Ramos (cell line): Measurements from ENCODE around the gene USP24.
"Not testable (repeated sequence)": the region's sequence is repeated elsewhere in the genome, so short reads cannot be mapped to it uniquely, and the experiment has no call there.

Source experiments
- in situ Hi-C: fragments of 300-500 bp; cut with MboI; formaldehyde crosslinking; loops from one replicate; pipeline ENCODE4 v1.14.3; 2022; ENCODE audit warnings: low sequenced_read_pairs; ENCODE audit not compliant: unreplicated experiment

The USP24 gene

DNA sequence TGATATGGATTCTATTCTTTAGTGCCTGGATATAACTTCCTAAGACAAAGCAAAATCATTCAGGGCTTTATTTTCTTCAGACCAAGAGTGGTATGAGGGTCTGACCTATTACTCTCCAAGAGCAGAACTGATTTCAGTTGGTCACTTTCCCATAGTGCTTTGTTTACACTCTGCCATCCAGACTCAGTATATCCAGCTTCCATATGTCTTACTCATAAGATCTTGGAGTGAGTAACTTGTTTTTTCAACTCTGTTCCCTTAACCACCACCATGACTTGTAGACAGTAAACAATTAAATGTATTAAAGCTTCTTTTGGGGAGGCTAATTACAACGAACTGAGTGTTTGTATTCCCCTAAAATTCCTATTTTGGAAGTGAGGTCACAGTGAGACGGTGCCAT, 83.4 kb downstream of the USP24 start:
- in situ Hi-C loops: no loop called here

DNA sequence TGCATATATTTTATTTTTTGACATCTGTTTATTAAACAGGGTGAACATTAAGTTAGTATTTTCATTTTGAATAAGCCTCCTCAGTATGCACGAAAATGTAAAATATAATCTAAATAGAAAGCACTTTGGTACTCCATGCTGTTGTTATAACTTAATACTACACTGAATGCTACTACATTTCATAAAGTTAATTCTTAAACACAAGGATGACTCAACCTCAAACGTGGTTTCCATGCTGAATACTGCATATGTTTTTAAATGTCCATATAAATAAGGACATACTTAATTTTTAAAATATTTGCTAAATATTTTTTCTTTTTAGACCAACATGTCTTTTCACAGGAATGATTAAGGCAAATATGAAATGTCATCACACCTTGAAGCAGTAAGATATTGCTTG, 83.9 kb downstream of the USP24 start:
- in situ Hi-C loops: no loop called here

DNA sequence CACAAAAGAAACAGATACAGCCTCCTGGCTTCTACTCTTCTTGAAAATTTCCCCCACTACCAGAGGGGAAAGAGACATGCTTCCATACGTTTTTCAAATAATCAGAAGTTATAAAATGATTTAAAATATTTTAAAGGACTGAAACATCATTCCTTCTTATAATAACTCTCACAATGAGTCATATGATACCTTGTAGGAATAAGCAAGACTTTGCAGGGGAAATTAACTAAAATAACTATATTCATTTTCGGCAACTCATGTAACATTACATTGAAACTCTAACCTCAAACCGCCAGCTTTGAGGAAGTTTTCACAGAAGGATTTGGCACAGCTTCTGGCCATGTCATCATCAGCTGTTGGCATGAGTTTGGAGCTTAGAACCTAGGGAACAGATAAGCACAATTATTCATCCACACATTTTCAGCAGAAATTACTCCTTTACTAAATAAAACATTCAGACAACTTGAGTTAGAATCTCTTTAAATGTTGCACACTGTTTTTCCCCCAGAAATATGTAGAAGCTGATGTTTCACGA, 85.9 kb downstream of the USP24 start:
- in situ Hi-C loops: no loop called here

DNA sequence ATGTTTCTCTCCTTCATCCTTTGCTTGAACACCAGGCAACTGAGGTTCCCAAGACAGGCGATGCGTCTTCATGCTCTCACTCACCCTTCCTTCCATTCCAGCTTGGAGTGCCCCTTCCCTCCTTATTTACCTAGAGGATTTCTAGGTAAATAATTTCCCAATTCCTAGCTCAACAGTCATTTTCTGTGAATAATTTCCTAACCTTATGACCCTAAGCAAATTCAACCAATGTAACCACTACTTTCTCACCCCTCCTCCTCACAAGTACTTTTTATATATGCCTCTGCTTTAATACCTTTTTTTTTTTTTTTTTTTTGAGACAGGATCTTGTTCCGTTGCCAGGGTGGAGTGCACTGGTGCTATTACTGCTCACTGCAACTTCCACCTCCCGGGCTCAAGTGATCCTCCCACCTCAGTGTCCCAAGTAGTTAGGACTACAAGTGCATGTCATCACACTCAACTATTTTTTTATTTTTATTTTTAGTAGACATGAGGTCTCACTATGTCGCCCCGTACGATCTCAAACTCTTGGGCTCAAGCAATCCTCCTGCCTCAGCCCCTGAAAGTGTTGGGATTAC, 86.7 kb downstream of the USP24 start:
- in situ Hi-C loops: no loop called here

DNA sequence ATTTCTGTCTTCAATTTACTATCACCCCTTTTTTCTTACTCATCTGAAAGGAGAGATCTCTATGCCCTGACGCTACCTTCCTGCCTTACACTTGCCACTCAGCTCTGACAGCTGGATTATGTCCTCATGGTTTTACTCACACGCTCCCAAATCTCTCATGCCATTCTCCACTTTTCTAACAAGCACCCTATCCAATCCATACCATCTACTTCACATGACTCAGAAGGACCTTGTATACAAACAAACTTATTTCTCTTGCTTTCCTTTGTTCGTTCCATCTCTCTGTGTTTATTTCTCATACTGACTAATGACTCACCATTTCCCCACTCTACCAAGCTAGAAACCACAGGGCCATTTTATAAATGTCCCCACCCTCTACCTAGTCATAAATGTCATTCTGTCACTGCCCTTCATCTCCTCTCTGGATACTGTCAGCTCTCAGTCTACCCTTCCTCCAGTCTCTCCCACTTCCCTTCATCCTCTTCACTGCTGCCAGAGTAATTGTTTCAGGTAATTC, 87.3 kb downstream of the USP24 start:
- in situ Hi-C loops: no loop called here

DNA sequence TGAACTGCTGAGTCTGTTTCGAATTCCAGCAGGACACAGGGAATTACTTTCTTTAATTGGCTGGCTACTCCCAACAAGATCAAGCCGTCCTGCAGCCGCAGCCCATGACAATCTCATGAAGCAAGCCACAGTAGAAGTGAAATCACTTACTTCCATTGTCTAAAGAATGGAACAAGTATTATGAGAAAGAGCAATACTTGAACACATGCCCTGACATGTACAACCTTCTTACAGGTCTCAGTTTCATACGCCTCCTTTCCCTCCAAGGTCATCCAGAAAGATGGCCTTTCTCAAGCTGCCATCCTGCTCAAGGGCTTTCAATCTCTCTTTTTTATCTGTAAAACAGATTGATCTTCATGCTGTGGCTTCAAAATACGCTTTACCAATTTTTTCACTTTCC, 90.7 kb downstream of the USP24 start:
- in situ Hi-C loops: no loop called here

DNA sequence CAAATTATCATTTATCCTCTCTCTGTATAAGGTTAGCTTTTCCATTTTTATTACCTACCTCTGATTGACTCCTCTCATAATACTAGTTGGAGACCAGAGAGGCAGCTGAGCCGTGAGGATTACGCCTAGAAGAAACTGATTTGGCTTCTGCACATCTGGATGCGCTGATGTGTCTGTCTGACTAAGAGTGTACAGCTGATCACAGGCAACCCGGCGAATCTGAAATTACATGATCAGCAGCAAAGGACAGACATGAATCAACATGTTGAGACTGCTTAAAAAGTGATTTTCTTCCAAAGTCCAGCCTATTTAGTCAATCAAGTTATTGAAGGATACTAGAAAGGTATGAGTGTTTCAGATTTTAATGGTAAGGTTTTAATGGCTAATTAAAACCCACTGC, 94.6 kb downstream of the USP24 start:
- in situ Hi-C loops: no loop called here

DNA sequence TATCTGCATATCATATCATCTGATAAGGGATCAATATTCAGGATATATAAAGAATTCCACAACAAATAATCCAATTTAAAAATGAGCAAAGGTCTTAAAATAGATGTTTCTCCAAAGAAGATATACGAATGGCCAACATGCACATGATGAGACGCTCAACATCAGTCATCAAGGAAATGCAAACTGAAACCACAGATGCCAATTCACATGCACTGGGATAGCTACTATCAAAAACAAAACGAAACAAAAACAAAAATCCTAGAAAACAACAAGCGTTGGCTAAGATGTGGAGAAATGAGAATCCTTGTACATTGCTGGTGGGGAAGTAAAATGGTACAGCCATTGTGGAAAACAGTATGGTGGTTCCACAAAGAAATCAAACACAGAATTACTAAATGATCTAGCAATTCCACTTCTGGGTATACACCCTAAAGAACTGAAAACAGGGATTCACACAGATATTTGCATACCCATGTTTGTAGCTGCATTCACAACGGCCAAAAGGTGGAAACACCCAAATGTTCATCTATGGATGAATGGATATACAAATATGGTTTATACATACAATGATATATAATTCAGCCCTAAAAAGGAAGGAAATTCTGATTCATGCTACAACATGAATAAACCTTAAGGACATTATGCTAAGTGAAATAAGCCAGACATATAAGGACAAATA, 96.4 kb downstream of the USP24 start:
- in situ Hi-C loops: no loop called here

DNA sequence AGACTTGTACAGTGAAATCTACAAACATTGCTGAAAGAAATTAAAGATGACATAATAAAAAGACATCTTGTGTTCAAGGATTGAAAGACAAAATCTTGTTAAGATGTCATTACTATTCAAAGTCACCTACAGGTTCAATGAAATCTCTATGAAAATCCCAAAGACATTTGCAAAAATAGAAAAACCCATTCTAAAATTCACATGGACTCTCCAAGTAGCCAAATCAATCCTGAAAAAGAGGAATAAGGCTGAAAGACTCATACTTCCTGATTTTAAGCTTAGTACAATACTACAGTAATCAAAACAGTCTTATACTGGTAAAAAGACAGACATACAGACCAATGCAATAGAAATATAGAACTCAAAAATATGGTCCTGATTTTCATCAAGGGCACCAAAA, 97.2 kb downstream of the USP24 start:
- in situ Hi-C loops: no loop called here

DNA sequence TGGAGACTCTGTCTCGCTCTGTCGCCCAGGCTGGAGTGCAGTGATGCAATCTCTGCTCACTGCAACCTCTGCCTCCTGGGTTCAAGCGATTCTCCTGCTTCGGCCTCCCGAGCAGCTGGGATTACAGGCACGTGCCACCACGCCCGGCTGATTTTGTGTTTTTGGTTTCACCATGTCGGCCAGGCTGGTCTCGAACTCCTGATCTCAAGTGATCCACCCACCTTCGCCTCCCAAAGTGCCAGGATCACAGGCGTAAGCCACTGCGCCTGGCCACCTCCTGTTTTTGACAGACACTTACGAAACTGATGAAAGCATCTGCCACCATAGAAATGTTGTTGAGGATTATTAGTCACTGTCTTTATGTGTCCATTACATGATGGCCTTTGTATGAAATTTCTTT, 106.2 kb downstream of the USP24 start:
- in situ Hi-C loops: not testable (repeated sequence)

DNA sequence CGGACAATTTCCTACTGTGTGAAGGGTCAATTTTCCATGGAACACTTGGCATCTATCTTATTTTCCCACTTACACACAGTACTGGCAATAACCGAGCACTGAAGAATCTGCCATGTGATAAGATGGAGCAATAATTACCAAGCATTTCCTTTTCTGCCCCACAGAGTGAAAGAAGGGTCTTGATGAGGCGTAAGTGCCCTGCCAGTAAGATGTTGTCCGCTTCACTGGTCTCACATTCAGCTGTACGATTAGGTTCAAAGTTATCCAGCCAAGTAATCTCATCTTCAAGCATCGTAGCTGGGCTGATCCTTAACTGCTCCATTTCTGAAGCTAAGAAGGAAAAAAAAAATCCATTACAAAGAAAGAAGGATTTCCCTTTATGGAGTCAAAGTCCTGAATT, 108.1 kb downstream of the USP24 start:
- in situ Hi-C loops: no loop called here

DNA sequence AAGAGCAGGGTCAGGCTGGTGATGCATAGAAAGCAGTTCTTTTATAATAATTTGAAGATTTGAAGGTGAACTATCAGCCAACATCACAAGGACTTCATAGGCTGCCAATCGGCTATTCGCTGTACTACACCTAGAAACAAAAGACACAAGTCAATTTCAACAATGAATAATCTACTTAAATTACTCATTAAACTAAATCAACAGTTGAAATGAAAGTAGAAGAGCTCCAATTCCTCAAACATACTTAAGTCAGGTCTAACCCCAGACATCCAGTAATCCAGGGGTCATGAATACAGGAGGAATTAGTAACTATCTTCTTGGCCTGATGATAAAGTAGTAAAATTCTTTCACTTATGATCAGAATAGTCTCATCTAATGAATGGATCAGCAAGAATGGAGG, 111.3 kb downstream of the USP24 start:
- in situ Hi-C loops: no loop called here

DNA sequence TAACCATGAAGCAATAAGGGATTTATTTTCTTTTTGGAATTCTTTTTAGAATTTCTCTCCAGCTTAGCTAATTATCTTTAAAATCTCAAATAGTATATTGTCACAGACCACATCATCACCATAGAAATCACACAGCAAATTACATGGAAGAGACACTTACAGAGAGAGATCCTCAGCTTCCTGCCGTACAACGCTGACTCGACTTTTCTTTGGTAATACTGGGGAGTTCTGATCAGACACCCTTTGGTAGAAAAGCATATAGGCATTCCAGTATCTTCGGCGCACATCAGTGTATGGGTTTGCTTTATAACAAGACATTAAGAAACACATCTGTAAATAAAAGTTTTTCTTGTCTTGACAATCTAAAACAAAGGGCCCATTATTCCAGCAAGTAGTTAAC, 120.1 kb downstream of the USP24 start:
- in situ Hi-C loops: no loop called here

DNA sequence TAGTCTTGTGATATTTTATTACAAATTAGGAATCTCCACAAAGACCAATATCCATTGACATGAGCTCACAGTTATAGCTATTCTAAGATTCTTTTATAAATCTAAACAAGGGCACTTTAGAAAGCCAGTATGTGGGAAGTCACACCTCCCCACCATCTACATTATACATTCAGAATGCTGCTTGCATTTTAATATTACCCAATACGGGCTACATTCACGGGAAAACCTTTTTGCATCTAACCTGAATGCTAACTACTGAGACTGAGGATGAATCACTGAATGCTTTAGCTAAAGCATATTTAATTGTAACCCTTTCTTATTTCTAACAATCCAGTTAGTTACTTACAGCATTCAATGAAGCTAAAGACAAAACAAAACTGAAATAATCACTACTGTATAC, 122.7 kb downstream of the USP24 start:
- in situ Hi-C loops: no loop called here

DNA sequence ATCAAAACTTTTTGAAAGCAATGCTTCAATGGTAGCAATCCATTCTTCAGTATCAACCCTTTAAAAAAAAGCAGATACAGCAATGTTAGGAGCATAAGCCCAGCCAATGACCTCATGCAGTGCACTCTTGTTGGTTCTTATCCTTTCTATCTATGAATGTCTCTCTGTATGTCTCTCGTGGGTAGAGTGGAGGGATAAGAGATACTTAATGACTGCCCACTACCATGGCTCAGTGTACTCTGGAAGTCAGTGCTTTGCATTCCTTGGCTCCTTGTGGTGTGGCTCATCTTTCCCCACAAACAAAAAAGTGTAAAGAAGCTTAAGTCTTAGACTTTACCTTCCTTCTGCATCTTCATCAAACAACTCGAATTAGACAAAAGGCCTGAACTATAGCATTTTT, 125.5 kb downstream of the USP24 start:
- in situ Hi-C loops: no loop called here

DNA sequence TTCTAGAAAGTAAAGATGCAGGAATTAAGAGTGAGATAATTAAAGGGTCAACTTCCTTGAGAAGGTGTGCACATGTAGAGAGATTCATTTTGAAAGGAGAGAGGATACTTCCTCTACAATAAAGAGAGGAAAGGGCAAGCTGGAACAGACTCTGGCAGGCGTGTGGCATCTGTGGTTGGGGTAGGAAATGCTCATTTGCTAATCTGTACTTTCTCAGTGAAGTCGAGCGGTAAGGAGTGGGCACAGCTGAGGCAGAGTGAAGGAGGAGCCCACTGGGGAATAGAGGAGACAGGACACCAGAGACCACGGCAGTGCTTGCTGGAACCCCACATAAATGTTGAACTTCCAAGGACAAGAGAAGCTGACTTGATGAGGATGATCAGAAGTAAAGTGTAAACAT, 126.8 kb downstream of the USP24 start:
- in situ Hi-C loops: no loop called here

DNA sequence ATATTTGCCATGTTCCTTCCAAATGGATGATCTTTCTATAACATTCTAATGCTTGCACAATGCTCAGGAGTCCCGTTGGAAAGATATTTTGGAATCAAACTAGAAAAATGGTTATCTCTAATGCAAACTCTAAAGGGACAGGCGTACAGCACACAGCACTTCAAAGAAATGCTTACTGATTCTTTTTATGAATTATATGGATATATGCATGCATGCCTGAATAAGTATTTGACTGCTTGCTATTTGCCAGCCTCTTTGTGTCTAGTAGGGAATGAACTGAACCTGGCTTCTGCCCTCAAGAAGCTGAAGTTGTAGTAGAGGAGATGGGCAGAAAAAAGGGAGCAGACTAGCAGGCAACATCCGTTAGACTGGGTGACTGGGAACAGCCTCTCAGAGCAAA, 127.7 kb downstream of the USP24 start:
- in situ Hi-C loops: no loop called here

DNA sequence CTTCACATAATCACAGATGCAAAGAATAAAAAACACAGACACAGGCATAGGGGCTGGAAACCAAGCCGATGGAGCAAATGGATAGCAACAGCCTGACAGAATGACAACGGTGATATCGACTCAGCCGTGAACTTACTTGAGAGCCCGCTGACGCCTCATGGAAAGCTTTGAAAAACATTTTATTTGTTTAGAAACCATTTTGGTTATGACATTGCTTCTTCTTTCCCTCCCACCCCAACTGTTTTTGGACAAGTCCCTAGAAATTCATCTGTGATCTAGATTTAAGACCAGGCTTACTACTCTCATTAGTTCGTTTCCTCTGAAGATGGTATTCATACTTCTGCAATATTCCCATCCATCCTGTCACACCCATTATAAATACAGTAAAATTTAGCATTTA, 130.9 kb downstream of the USP24 start:
- in situ Hi-C loops: no loop called here

DNA sequence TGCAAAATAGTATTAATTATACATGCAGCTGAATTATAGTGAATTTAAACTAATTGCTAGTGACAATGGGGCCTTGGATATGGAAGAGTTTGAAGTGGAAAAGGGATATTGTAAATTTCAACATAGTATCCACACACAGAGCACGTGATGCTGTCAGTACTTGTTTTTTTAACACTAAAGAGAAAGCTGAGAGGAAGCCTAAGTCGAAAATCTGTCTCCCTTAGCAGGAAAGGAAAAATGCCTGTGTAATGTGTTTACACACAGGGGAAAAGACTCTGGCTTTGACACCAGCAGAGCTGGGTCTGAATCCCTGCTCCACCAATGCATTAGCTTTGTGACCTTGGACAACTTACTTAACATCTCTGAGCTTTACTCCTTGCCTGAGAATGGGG, 133.3 kb downstream of the USP24 start:
- in situ Hi-C loops: no loop called here

DNA sequence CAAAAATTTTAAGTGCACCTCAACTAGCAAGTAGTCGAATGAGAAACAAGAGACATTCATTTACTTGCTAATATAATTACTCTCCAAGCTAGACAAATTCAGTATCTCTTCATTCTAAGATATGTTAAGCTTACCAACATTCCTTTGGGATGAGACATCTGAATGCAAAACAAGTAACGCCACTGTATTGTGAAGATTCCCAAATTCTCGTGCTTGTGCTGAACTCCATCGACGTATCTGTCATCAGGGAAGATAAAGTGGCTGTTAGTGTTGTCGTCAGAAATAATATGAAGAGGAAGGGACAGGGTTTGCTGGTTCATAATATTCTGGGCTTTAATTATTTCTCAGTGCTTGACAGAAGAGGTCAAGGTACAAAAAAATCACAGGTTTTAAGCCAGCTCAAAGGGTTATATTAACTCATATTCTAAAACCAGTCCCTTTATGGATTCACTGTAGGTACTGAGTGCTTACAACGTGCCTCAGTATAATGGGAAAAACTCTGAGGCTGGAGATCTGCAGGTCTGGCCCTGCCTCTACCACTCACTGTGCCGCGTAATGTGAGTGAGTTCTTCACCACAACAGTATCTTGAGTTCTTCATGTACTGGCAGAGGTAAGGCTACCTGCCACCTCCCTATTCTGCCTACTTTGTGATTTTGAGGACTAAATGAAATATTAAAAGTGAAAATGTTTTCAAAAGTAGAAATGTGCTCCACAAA, 133.8 kb downstream of the USP24 start:
- in situ Hi-C loops: no loop called here

DNA sequence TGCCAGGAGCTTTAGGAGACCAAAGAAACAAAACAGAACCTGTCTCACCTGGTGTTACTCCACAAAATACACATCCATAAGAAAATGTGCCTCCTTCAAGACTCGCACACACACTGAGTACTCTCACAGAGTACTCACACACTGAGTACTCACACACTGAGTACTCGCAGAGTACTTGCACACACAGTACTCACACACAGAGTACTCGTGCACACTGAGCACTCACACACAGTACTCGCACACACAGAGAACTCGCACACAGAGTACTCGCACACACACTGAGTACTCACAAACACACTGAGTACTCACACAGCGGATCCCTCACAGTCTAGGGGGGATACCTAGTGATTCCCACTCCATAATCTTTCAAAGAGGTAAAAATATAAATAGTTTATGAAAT, 135.5 kb downstream of the USP24 start:
- in situ Hi-C loops: no loop called here
